MM.1S (cell line): ENCODE data around the gene LNX2.

Experiments
- DNase-seq: peaks from one replicate; pipeline ENCODE4 v3.0.0-alpha.2; 2015
- H2AFZ ChIP-seq: fragments of 300-600 bp; sonication (generic); 2 replicates; pipeline ENCODE4 v1.6.0; 2016; ENCODE audit warnings: antibody characterized with exemption, low read length
- H3F3A ChIP-seq: fragments of 300-600 bp; sonication (generic); 2 replicates; pipeline ENCODE4 v1.6.1; 2016; ENCODE audit warnings: mild to moderate bottlenecking, antibody characterized with exemption, low read length, moderate library complexity, mixed read lengths; ENCODE audit not compliant: insufficient read depth
- H3K27ac ChIP-seq: fragments of 300-600 bp; sonication (generic); 2 replicates; pipeline ENCODE4 v1.5.1; 2016; ENCODE audit warnings: mild to moderate bottlenecking, low read length
- H3K27me3 ChIP-seq: fragments of 300-600 bp; sonication (generic); replicated peaks from 2 replicates; pipeline ENCODE4 v1.6.0; 2016; ENCODE audit warnings: low read length; ENCODE audit not compliant: insufficient read depth
- H3K36me3 ChIP-seq: fragments of 300-600 bp; sonication (generic); replicated peaks from 2 replicates; pipeline ENCODE4 v1.6.1; 2016; ENCODE audit warnings: mild to moderate bottlenecking, low read length, mixed read lengths; ENCODE audit not compliant: insufficient read depth
- H3K4me1 ChIP-seq: fragments of 300-600 bp; sonication (generic); 2 replicates; pipeline ENCODE4 v1.6.1; 2016; ENCODE audit warnings: low read length, mixed read lengths
- H3K4me2 ChIP-seq: fragments of 300-600 bp; sonication (generic); 2 replicates; pipeline ENCODE4 v1.6.0; 2016; ENCODE audit warnings: low read depth, low read length
- H3K4me3 ChIP-seq: fragments of 300-600 bp; sonication (generic); 2 replicates; pipeline ENCODE4 v1.5.1; 2016; ENCODE audit warnings: low read length, mixed read lengths
- H3K79me2 ChIP-seq: fragments of 300-600 bp; sonication (generic); 2 replicates; pipeline ENCODE4 v1.6.1; 2016; ENCODE audit warnings: mixed run types, low read length, mixed read lengths
- H3K9ac ChIP-seq: fragments of 300-600 bp; sonication (generic); 2 replicates; pipeline ENCODE4 v1.6.1; 2016; ENCODE audit warnings: low read length, mixed read lengths
- H3K9me2 ChIP-seq: fragments of 300-600 bp; sonication (generic); replicated peaks from 2 replicates; pipeline ENCODE4 v1.6.1; 2016; ENCODE audit warnings: mild to moderate bottlenecking, low read length, mixed read lengths; ENCODE audit not compliant: insufficient read depth
- H3K9me3 ChIP-seq: fragments of 300-600 bp; sonication (generic); replicated peaks from 2 replicates; pipeline ENCODE4 v1.6.1; 2016; ENCODE audit warnings: mild to moderate bottlenecking, low read length, mixed read lengths; ENCODE audit not compliant: insufficient read depth
- H4K20me1 ChIP-seq: fragments of 300-600 bp; sonication (generic); 2 replicates; pipeline ENCODE4 v1.6.1; 2016; ENCODE audit warnings: mild to moderate bottlenecking, low read length, moderate library complexity, mixed read lengths; ENCODE audit not compliant: insufficient read depth
- CTCF ChIP-seq: fragments of 300-600 bp; sonication (generic); IDR thresholded peaks from 2 replicates; pipeline ENCODE4 v1.5.1; 2016; ENCODE audit warnings: antibody characterized with exemption, low read length, mixed read lengths
- EZH2 ChIP-seq: fragments of 300-600 bp; sonication (generic); optimal IDR thresholded peaks from 2 replicates; pipeline ENCODE3; 2017; ENCODE audit warnings: low read depth, mild to moderate bottlenecking, antibody characterized with exemption, low read length, mixed read lengths
- EZH2phosphoT487 ChIP-seq: fragments of 300-600 bp; sonication (generic); IDR thresholded peaks from 2 replicates; pipeline ENCODE4 v1.6.1; 2018; ENCODE audit warnings: antibody characterized with exemption, low read length

The LNX2 gene

GRCh38 chr13:27636589-27637288 lies 16.4 kb upstream of the LNX2 start:
- no peak overlapping the region for H3K4me2 ChIP-seq
- peaks cover 74% of the 10 kb centered on the region for H3K79me2 ChIP-seq
- no peaks in the 10 kb centered on the region for H3K36me3 ChIP-seq
- no peaks in the 10 kb centered on the region for H3K9me2 ChIP-seq
- no peaks in the 10 kb centered on the region for H3F3A ChIP-seq
- H2AFZ ChIP-seq, result no peak overlapping the region
- TF ChIP-seq CTCF, result no peak
- no peak for TF ChIP-seq EZH2
- TF ChIP-seq EZH2phosphoT487, result no peak
- H3K9me3 ChIP-seq, result no peaks in the 10 kb centered on the region
- no peak for DNase-seq
- H3K27me3 ChIP-seq, result no peaks in the 10 kb centered on the region
- H3K4me1 ChIP-seq, result no peaks in the 10 kb centered on the region
- H3K4me3 ChIP-seq, result no peak overlapping the region
- no peaks in the 10 kb centered on the region for H4K20me1 ChIP-seq
- H3K27ac ChIP-seq, result no peak overlapping the region
- no peak overlapping the region for H3K9ac ChIP-seq

GRCh38 chr13:27635266-27635665 lies 14.9 kb upstream of the LNX2 start:
- no peak overlapping the region for H3K4me3 ChIP-seq
- no peaks in the 10 kb centered on the region for H3F3A ChIP-seq
- no peaks in the 10 kb centered on the region for H3K9me2 ChIP-seq
- no peaks in the 10 kb centered on the region for H4K20me1 ChIP-seq
- no peak for DNase-seq
- TF ChIP-seq EZH2phosphoT487 (no peak), EZH2 (no peak), CTCF (no peak)
- no peaks in the 10 kb centered on the region for H3K36me3 ChIP-seq
- H2AFZ ChIP-seq, result no peak overlapping the region
- peaks cover 80% of the 10 kb centered on the region for H3K79me2 ChIP-seq
- no peaks in the 10 kb centered on the region for H3K9me3 ChIP-seq
- no peak overlapping the region for H3K9ac ChIP-seq
- H3K4me2 ChIP-seq, result no peak overlapping the region
- H3K27me3 ChIP-seq, result no peaks in the 10 kb centered on the region
- no peak overlapping the region for H3K27ac ChIP-seq
- H3K4me1 ChIP-seq, result no peaks in the 10 kb centered on the region

GRCh38 chr13:27634791-27635190 lies 14.5 kb upstream of the LNX2 start:
- H3K4me3 ChIP-seq, result no peak overlapping the region
- H4K20me1 ChIP-seq, result no peaks in the 10 kb centered on the region
- H3K9ac ChIP-seq, result no peak overlapping the region
- no peaks in the 10 kb centered on the region for H3K27me3 ChIP-seq
- no peak overlapping the region for H2AFZ ChIP-seq
- H3K9me2 ChIP-seq, result no peaks in the 10 kb centered on the region
- H3F3A ChIP-seq, result no peaks in the 10 kb centered on the region
- H3K9me3 ChIP-seq, result no peaks in the 10 kb centered on the region
- H3K27ac ChIP-seq, result no peak overlapping the region
- DNase-seq, result no peak
- no peak overlapping the region for H3K4me2 ChIP-seq
- no peaks in the 10 kb centered on the region for H3K4me1 ChIP-seq
- H3K36me3 ChIP-seq, result no peaks in the 10 kb centered on the region
- H3K79me2 ChIP-seq, result peaks cover 80% of the 10 kb centered on the region
- no peak for TF ChIP-seq EZH2phosphoT487
- TF ChIP-seq EZH2, result no peak

GRCh38 chr13:27634231-27634630 lies 13.9 kb upstream of the LNX2 start:
- H3K27ac ChIP-seq, result no peak overlapping the region
- no peak overlapping the region for H3K4me2 ChIP-seq
- H3K9ac ChIP-seq, result no peak overlapping the region
- H3K4me3 ChIP-seq, result no peak overlapping the region
- H3K79me2 ChIP-seq, result peaks cover 78% of the 10 kb centered on the region
- H3K9me2 ChIP-seq, result no peaks in the 10 kb centered on the region
- TF ChIP-seq CTCF, result no peak
- no peak for TF ChIP-seq EZH2phosphoT487
- TF ChIP-seq EZH2, result no peak
- no peaks in the 10 kb centered on the region for H3K27me3 ChIP-seq
- H3K36me3 ChIP-seq, result no peaks in the 10 kb centered on the region
- H3F3A ChIP-seq, result no peaks in the 10 kb centered on the region
- H3K4me1 ChIP-seq, result no peaks in the 10 kb centered on the region
- no peak overlapping the region for H2AFZ ChIP-seq
- no peaks in the 10 kb centered on the region for H3K9me3 ChIP-seq
- H4K20me1 ChIP-seq, result no peaks in the 10 kb centered on the region
- DNase-seq, result no peak
